AG09309 (cell line): ENCODE data around the gene EVA1B.

Experiments
- DNase-seq: peaks from one replicate; pipeline ENCODE4 v3.0.0-alpha.2; 2010; ENCODE audit warnings: low read depth
- H3K4me3 ChIP-seq: 2 replicates; pipeline ENCODE4 v1.5.1; 2011; ENCODE audit warnings: mild to moderate bottlenecking, low read depth, low read length, moderate library complexity; ENCODE audit not compliant: control insufficient read depth
- TF ChIP-seq, protein P1 (sequence below): IDR thresholded peaks from 2 replicates; pipeline ENCODE4 v1.5.1; 2011; ENCODE audit warnings: mild to moderate bottlenecking, low read depth, low read length, inconsistent platforms; ENCODE audit not compliant: insufficient read depth, control insufficient read depth; ENCODE audit errors: missing control alignments

The EVA1B gene

DNA sequence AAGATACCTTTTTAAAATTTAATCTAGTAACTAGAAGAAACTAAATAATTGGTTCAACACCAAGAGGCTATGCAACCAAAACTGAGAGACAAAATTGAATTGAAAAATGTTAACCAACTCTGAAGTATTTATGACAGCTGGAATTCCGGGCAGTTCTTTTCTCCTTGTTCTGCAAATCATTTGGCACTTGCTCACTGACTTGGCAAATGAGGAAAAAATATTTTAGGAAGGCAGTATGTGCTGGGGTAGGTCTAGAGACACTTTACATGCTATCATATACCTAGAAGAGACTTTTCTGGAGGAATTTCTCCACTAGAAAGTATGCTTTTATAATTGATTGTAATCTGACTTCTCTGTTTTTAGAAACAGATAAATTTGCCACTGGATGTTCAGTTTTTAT, 39.4 kb downstream of the EVA1B start:
- TF ChIP-seq, protein P1, sequence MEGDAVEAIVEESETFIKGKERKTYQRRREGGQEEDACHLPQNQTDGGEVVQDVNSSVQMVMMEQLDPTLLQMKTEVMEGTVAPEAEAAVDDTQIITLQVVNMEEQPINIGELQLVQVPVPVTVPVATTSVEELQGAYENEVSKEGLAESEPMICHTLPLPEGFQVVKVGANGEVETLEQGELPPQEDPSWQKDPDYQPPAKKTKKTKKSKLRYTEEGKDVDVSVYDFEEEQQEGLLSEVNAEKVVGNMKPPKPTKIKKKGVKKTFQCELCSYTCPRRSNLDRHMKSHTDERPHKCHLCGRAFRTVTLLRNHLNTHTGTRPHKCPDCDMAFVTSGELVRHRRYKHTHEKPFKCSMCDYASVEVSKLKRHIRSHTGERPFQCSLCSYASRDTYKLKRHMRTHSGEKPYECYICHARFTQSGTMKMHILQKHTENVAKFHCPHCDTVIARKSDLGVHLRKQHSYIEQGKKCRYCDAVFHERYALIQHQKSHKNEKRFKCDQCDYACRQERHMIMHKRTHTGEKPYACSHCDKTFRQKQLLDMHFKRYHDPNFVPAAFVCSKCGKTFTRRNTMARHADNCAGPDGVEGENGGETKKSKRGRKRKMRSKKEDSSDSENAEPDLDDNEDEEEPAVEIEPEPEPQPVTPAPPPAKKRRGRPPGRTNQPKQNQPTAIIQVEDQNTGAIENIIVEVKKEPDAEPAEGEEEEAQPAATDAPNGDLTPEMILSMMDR = no peak
- H3K4me3 ChIP-seq = no peak overlapping the region
- no peak for DNase-seq

DNA sequence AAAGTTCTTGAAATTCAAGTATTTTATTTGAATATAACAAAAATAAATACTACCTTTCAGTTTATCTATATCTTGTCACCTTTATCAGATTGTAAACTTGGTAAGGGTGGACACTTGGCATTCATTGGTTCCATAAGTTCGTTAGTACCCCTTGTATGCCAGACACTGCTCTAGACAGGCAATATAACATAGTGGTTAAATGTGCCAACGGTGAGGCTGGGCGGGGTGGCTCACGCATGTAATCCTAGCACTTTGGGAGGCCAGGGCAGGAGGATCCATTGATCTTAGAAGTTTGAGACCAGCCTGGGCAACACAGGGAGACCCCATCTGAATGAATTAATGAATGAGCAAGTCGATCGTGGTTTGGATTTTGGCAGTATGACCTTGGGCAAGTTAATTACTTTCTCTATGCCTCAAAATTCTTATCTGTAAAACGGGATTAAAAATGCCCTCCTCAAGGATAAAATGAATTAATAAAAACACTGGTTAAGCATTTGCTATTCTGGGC, 43.6 kb downstream of the EVA1B start:
- no peak for DNase-seq
- no peak overlapping the region for H3K4me3 ChIP-seq
- TF ChIP-seq, protein P1 = no peak

DNA sequence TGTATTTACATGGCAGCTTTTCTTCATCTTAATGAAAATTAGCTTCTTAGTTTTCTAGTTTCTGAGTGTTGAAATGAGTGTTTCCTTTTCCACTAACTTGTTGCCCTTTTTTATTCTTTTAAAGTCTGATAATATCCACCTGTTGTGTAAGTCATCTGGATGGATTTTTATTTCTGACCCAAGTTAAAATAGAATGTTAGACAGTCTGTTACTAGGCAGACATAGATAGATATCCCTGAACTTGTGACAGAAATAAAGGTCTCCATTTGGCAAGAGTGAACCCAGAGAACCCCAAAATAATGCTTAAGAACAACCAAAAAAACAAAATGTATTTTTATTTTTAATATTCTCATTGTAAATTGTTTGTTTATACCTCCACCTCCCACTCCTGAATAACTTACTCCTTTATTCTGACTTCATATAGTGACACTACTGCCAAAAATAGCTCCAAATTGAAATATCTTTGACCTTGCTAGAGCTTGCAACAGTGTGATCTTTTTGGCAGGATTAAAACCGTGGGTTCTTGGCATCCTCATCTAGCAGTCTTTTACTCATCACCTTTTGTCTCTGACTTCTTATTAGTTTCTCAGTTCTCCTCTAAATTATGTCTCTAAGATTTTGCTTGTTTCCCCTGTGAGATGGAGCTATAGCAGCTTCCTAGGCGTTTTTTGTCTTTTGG, 44.2 kb downstream of the EVA1B start:
- no peak for DNase-seq
- no peak overlapping the region for H3K4me3 ChIP-seq
- TF ChIP-seq, protein P1 = no peak

DNA sequence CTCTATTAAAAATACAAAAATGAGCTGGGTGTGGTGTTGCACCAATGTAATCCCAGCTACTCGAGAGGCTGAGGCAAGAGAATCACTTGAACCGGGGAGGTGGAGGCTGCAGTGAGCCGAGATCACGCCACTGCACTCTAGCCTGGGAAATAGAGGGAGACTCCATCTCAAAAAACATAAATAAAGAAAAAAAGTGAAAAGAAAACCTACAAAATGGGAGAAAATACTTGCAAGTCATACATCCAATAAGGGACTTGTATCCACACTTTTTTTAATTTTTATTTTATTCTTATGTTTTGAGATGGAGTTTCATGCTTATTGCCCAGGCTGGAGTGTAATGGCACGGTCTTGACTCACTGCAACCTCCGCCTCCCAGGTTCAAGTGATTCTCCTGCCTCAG, 46.8 kb downstream of the EVA1B start:
- TF ChIP-seq, protein P1 = no peak
- no peak for DNase-seq
- H3K4me3 ChIP-seq = no peak overlapping the region

DNA sequence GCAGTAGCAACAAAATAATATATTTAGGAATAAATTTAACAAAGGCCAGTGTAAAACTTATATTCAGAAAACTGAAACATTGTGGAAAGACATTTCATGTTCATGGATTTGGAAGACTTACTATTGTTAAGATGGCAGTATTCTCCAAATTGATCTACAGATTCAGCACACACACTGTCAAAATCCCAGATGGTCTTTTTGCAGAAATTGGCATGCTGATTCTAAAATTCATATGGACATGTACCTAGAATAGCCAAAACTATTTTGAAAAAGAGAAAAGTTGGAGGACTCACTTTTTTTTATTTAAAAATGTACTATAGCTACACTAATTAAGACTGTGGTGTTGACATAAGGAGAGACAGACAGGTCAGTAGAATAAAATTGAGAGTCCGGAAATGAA, 49.2 kb downstream of the EVA1B start:
- TF ChIP-seq, protein P1 = no peak
- DNase-seq = no peak
- H3K4me3 ChIP-seq = no peak overlapping the region

DNA sequence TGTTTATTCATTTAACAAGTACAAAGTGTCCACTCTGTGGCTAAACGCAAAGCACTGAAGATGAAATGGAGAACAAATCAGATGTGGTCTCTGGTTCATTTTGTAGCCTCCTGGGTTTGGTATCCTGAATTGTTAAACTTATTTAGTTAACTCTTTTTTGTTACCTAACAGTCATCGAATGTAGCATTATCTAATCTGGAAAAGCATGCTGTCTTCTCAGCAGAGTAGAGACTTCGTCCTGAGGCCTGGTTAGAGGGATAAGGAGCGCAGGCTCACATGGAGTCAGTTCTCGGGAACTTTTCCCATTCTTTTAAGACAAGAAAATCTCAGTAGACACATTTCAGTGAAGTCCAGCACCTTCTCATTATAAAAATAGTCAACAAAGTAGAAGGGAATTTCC, 50.4 kb downstream of the EVA1B start:
- TF ChIP-seq, protein P1 = no peak
- H3K4me3 ChIP-seq = no peak overlapping the region
- DNase-seq = no peak
